Muscle layer of duodenum (tissue), 2 donors: ENCODE measurements around the gene PPP2CA.
"Not testable (repeated sequence)": the region's sequence is repeated elsewhere in the genome, so short reads cannot be mapped to it uniquely, and the experiment has no call there.

Source experiments
- H3K27ac ChIP-seq: one replicate; pipeline ENCODE4 v1.7.0; 2013; ENCODE audit warnings: mild to moderate bottlenecking, low read length
- H3K27me3 ChIP-seq: one replicate; pipeline ENCODE4 v1.7.0; 2013; ENCODE audit warnings: low read depth, mild to moderate bottlenecking, control low read depth, low read length
- H3K36me3 ChIP-seq, 2 donors: one replicate each; pipeline ENCODE4 v1.7.0; 2013; ENCODE audit warnings: low read length in 2 of 2, control low read depth in 1 of 2, mild to moderate bottlenecking in 1 of 2; ENCODE audit not compliant: insufficient read depth in 2 of 2, control insufficient read depth in 1 of 2
- H3K4me1 ChIP-seq, 2 donors: one replicate each; pipeline ENCODE4 v1.7.0; 2013; ENCODE audit warnings: low read length in 2 of 2, mild to moderate bottlenecking in 2 of 2, control low read depth in 1 of 2, moderate library complexity in 1 of 2; ENCODE audit not compliant: insufficient read depth in 2 of 2, control insufficient read depth in 1 of 2
- H3K4me3 ChIP-seq, 2 donors: one replicate each; pipeline ENCODE4 v1.7.0; 2013; ENCODE audit warnings: low read length in 2 of 2, low read depth in 1 of 2, mild to moderate bottlenecking in 1 of 2
- H3K9me3 ChIP-seq, 2 donors: one replicate each; pipeline ENCODE4 v1.7.0; 2013; ENCODE audit warnings: low read length in 2 of 2, control low read depth in 1 of 2, mild to moderate bottlenecking in 1 of 2; ENCODE audit not compliant: control insufficient read depth in 1 of 2
- donor health status: healthy.

Gene PPP2CA

GRCh38 chr5:134240421-134240962, 14.6 kb upstream of the PPP2CA start:
- Histone ChIP-seq H3K27ac (peak overlapping the region; percentile 19), H3K4me3 (peak overlapping the region; percentile 5 to 24)

GRCh38 chr5:134236820-134237219, 10.9 kb upstream of the PPP2CA start:
- H3K4me3 ChIP-seq, result no peak overlapping the region

More at GRCh38 chr5:134240421-134240962, 14.6 kb upstream of the PPP2CA start:
- Histone ChIP-seq H3K27me3 (no peaks in the 10 kb centered on the region), H3K36me3 (no peaks in the 10 kb centered on the region), H3K9me3 (no peaks in the 10 kb centered on the region), H3K4me1 (peaks cover 4 to 29% of the 10 kb centered on the region in 2 donors)

GRCh38 chr5:134236318-134236717, 10.4 kb upstream of the PPP2CA start:
- Histone ChIP-seq H3K36me3 (no peaks in the 10 kb centered on the region), H3K4me3 (no peak overlapping the region), H3K27me3 (no peaks in the 10 kb centered on the region), H3K27ac (no peak overlapping the region), H3K9me3 (no peaks in the 10 kb centered on the region), H3K4me1 (peaks cover 4 to 21% of the 10 kb centered on the region in 2 donors)

More at GRCh38 chr5:134236820-134237219, 10.9 kb upstream of the PPP2CA start:
- Histone ChIP-seq H3K36me3 (no peaks in the 10 kb centered on the region), H3K4me1 (peaks cover 4 to 21% of the 10 kb centered on the region in 2 donors), H3K27me3 (no peaks in the 10 kb centered on the region), H3K9me3 (no peaks in the 10 kb centered on the region), H3K27ac (no peak overlapping the region)

GRCh38 chr5:134228624-134229023, 2.8 kb upstream of the PPP2CA start:
- peaks cover 0 to 14% of the 10 kb centered on the region in 2 donors for H3K36me3 ChIP-seq
- no peak overlapping the region for H3K4me3 ChIP-seq
- H3K9me3 ChIP-seq, result no peaks in the 10 kb centered on the region
- no peak overlapping the region for H3K27ac ChIP-seq
- H3K4me1 ChIP-seq, result peaks cover 11 to 16% of the 10 kb centered on the region in 2 donors
- no peaks in the 10 kb centered on the region for H3K27me3 ChIP-seq

GRCh38 chr5:134227776-134228175, 1.9 kb upstream of the PPP2CA start:
- Histone ChIP-seq H3K4me1 (peaks cover 19 to 20% of the 10 kb centered on the region in 2 donors), H3K4me3 (no peak overlapping the region), H3K36me3 (peaks cover 0 to 14% of the 10 kb centered on the region in 2 donors), H3K9me3 (no peaks in the 10 kb centered on the region), H3K27me3 (no peaks in the 10 kb centered on the region), H3K27ac (no peak overlapping the region)

GRCh38 chr5:134227259-134227658, 1.4 kb upstream of the PPP2CA start:
- no peaks in the 10 kb centered on the region for H3K27me3 ChIP-seq
- peaks cover 24 to 25% of the 10 kb centered on the region in 2 donors for H3K4me1 ChIP-seq
- no peaks in the 10 kb centered on the region for H3K9me3 ChIP-seq
- peaks cover 0 to 14% of the 10 kb centered on the region in 2 donors for H3K36me3 ChIP-seq
- peak overlapping the region; percentile 99 for H3K27ac ChIP-seq
- H3K4me3 ChIP-seq, result peak overlapping the region; percentile 85 to 94

- Histone ChIP-seq H3K9me3 (no peaks in the 10 kb centered on the region), H3K36me3 (peaks cover 0 to 14% of the 10 kb centered on the region in 2 donors), H3K27me3 (no peaks in the 10 kb centered on the region), H3K4me1 (peaks cover 28 to 31% of the 10 kb centered on the region in 2 donors), H3K27ac (peak overlapping the region; percentile 99), H3K4me3 (peak overlapping the region; percentile 85 to 94)
These were observed 744 bp upstream of the PPP2CA start for GRCh38 chr5:134226441-134227192.

GRCh38 chr5:134224888-134225779, 739 bp downstream of the PPP2CA start:
- peak overlapping the region; percentile 99 for H3K27ac ChIP-seq
- H3K9me3 ChIP-seq, result no peaks in the 10 kb centered on the region
- H3K4me1 ChIP-seq, result peaks cover 32 to 46% of the 10 kb centered on the region in 2 donors
- peaks cover 0 to 17% of the 10 kb centered on the region in 2 donors for H3K36me3 ChIP-seq
- H3K27me3 ChIP-seq, result no peaks in the 10 kb centered on the region
- H3K4me3 ChIP-seq, result peak overlapping the region; percentile 85 to 94

GRCh38 chr5:134223406-134224248, 2.2 kb downstream of the PPP2CA start:
- peak overlapping the region; percentile 85 to 94 for H3K4me3 ChIP-seq

GRCh38 chr5:134221690-134222089, 4.2 kb downstream of the PPP2CA start:
- H3K4me3 ChIP-seq, H3K9me3 ChIP-seq, H3K27me3 ChIP-seq: not testable (repeated sequence)
- peaks cover 26 to 72% of the 10 kb centered on the region in 2 donors for H3K4me1 ChIP-seq
- H3K27ac ChIP-seq, result peak overlapping the region; percentile 51
- peaks cover 0 to 17% of the 10 kb centered on the region in 2 donors for H3K36me3 ChIP-seq

More at GRCh38 chr5:134223406-134224248, 2.2 kb downstream of the PPP2CA start:
- Histone ChIP-seq H3K27ac (peak overlapping the region; percentile 99), H3K9me3 (no peaks in the 10 kb centered on the region), H3K27me3 (no peaks in the 10 kb centered on the region), H3K36me3 (peaks cover 0 to 17% of the 10 kb centered on the region in 2 donors), H3K4me1 (peaks cover 32 to 61% of the 10 kb centered on the region in 2 donors)
